IPS-18c (cell line): ENCODE results near the gene STX3.
"Not testable (repeated sequence)": the region's sequence is repeated elsewhere in the genome, so short reads cannot be mapped to it uniquely, and the experiment has no call there.

ENCODE experiments used
- H3K4me3 ChIP-seq: 2 replicates; pipeline ENCODE4 v1.7.0; 2013; ENCODE audit warnings: low read depth, mild to moderate bottlenecking, low read length, moderate library complexity; ENCODE audit not compliant: insufficient read depth
- H3K9me3 ChIP-seq: one replicate; pipeline ENCODE4 v1.6.1; 2013; ENCODE audit warnings: mild to moderate bottlenecking, low read length, moderate library complexity; ENCODE audit not compliant: control insufficient read depth, insufficient read depth

Gene STX3

DNA sequence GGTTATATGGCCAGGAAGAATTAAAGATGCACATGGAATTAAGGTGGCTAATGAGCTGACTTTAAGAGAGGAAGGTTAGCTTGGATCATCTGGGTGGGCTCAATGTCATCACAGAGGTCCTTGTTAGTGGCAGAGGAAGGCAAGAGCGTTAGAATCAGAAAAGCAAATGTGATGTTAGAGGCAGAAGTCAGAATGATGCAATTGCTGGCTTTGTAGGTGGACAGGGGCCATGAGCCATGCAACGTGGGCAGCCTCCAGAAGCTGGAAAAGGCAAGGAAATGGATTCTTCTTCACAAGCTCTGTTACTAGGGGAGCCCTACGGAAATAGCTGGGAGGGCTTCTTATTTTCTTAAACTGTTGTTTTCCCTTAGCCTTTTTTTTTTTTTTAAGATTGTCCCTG is 92.5 kb downstream of the STX3 start:
- peaks cover 2% of the 10 kb centered on the region for H3K9me3 ChIP-seq
- H3K4me3 ChIP-seq: no peak overlapping the region

DNA sequence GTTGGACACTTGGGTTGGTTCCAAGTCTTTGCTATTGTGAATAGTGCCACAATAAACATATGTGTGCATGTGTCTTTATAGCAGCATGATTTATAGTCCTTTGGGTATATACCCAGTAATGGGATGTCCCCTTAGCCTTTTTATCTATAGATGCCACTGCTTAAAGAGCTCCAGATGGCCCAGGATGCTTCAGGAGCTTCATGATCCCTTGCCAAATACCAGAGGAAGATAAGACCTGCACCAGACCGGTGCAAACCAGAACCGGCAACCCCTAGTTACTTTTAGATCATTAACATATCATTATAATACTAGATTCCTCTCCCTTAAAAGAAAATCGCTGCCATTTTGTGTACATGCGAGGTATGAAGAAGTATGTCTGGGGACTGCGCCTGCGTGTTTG is 93.3 kb downstream of the STX3 start:
- not testable (repeated sequence) for H3K9me3 ChIP-seq, H3K4me3 ChIP-seq

DNA sequence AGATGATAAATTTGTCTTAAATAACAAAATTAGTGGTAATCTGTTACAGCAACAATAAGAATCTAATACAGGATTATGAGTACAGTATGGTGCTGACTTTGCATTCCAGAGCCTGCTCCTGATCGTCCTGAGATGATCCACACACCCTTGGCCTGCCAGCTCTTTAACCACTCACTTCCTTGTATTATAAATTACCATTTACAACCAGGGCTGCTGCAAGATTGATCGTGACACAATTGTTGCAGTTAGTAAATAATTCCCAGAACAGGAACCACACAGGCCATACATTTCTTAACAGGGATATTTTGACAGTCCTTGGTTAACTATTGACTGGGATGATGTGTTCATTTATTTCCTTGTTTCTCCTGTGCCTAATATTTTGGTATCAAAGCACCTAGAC is 94.0 kb downstream of the STX3 start:
- H3K4me3 ChIP-seq: no peak overlapping the region
- H3K9me3 ChIP-seq: peaks cover 2% of the 10 kb centered on the region

DNA sequence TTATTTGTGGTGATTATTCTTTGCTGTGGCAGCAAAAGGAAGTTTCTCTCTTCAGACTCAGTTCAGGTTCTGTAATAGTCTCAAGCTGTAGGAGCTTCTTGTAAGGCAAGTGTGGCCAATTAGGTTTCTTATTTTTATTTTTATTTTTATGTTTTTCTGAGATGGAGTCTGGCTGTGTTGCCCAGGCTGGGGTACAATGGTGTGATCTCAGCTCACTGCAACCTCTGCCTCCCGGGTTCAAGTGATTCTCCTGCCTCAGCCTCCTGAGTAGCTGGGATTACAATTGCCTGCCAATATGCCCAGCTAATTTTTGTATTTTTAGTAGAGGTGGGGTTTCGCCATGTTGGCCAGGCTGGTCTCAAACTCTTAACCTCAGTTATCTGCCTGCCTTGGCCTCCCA is 94.4 kb downstream of the STX3 start:
- not testable (repeated sequence) for H3K9me3 ChIP-seq, H3K4me3 ChIP-seq

DNA sequence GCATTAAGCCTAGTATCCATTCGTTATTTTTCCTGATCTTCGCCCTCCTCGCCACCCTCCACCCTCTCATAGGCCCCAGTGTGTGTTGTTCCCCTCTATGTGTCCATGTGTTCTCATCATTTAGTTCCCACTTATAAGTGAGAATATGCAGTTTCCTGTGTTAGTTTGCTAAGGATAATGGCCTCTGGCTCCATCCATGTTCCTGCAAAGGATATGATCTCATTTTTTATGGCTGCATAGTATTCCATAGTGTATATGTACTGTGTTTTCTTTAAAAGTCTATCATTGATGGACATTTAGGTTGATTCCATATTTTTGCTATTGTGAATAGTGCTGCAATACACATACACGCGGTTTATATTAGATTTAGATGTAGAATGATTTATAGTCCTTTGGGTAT is 96.2 kb downstream of the STX3 start:
- H3K4me3 ChIP-seq, H3K9me3 ChIP-seq: not testable (repeated sequence)

DNA sequence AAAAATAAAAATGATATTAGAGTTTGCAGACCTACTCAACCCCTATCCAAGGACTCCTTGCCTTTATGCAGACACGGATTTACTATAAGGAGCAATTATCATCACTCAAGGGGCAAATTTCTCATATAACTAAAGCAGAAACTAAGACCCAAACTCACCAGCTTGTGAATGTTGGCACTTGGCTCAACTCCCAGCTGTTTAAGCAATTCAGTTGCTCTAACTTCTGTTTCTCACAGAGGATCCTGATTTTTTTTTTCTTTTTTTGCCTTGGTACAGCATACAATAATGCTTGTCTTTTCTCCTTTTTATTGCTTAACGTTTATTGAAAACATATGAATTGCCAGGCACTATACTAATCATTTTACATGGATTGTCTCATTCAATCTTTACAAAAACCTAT is 99.7 kb downstream of the STX3 start:
- no peak overlapping the region for H3K4me3 ChIP-seq
- no peaks in the 10 kb centered on the region for H3K9me3 ChIP-seq
